Activated CD4-positive, alpha-beta T cell treated with anti-CD3 and anti-CD28 coated beads, Interleukin-2, amount 10 ng/mL, durations not matched to agents 7 days and 5 days (primary cell): ENCODE data around the gene MS4A18. TPM values are rescaled to one million over a fixed set of nuclear protein-coding genes. Genes with fewer than 3 reads are reported as not detected.
"Not testable (repeated sequence)": the region's sequence is repeated elsewhere in the genome, so short reads cannot be mapped to it uniquely, and the experiment has no call there.

Experiments
- CTCF ChIA-PET: fragments of 350-600 bp; sonication (Branson Sonifier 250); formaldehyde crosslinking; loops from one replicate; lab custom pipeline; 2021; ENCODE audit warnings: antibody characterized with exemption; lab: Charles Lee
- POLR2A ChIA-PET: fragments of 350-600 bp; sonication (Branson Sonifier 250); formaldehyde crosslinking; loops from one replicate; lab custom pipeline; 2021; ENCODE audit warnings: antibody characterized with exemption; lab: Charles Lee
- DNase-seq: peaks from one replicate; pipeline ENCODE4 v3.0.0-alpha.2; 2020
- H3K27ac Mint-ChIP-seq: one replicate; pipeline ENCODE4 v1.8.0; 2021; ENCODE audit warnings: mild to moderate bottlenecking, moderate library complexity, mixed read lengths
- H3K27me3 Mint-ChIP-seq: one replicate; pipeline ENCODE4 v1.8.0; 2021; ENCODE audit warnings: mixed read lengths
- H3K36me3 Mint-ChIP-seq: one replicate; pipeline ENCODE4 v1.8.0; 2021; ENCODE audit warnings: low read depth, mixed read lengths
- H3K4me1 Mint-ChIP-seq: one replicate; pipeline ENCODE4 v1.8.0; 2021; ENCODE audit warnings: mixed read lengths
- H3K4me3 Mint-ChIP-seq: one replicate; pipeline ENCODE4 v1.8.0; 2021; ENCODE audit warnings: mild to moderate bottlenecking, moderate library complexity, mixed read lengths
- H3K9me3 Mint-ChIP-seq: one replicate; pipeline ENCODE4 v1.8.0; 2021; ENCODE audit warnings: mixed read lengths
- total RNA-seq, 2 experiments: library from RNA; stranded (reverse); gene quantifications; one replicate each; pipeline ENCODE4 v1.2.3, GENCODE V29; 2021

The MS4A18 gene
- total RNA-seq: not detected

DNA sequence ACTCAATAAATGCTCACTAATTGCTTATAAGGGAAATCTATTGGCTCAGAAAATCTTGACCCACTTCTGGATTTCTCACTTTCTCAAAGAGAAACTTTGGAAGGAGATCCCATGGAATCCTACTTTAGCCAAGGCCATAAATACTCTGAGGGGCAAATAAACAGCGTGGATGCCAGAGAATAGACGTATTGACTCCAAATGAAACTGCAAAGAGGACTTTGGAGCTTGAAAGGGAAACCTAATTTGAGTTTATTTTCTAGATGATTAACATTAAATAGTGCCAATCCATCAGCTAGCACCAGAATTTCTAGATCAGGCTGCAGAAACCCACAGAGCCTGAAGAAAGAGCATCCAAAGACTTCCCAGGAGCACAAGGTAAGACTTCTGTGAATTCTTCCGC is at the start of gene MS4A18:
TSS of gene MS4A18 (plus strand) at position 301 of the 400 bp plus-strand sequence.
- no peaks in the 10 kb centered on the region for H3K4me1 Mint-ChIP-seq
- POLR2A ChIA-PET: no interaction called here
- DNase-seq: no peak
- CTCF ChIA-PET: no interaction called here
- H3K9me3 Mint-ChIP-seq: no peaks in the 10 kb centered on the region
- H3K27ac Mint-ChIP-seq: no peak within 1 kb of the TSS
- H3K27me3 Mint-ChIP-seq: peaks cover 9% of the 10 kb centered on the region
- H3K36me3 Mint-ChIP-seq: no peaks in the 10 kb centered on the region
- no peak within 1 kb of the TSS for H3K4me3 Mint-ChIP-seq

DNA sequence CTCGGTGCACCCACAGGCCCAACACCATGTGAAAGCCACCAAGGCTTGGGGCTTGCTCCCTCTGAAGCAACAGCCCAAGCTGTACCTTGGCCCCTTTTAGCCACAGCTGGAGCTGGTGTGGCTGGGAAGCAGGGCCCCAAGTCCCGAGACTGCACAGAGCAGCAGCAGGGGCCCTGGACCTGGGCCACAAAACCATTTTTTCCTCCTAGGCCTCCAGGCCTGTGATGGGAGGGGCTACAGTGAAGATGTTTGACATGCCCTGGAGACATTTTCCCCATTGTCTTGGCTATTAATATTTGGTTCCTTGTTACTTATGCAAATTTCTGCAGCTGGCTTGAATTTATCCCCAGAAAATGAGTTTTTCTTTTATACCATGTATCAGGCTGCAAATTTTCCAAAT is 46.3 kb upstream of the MS4A18 start:
- H3K4me1 Mint-ChIP-seq, H3K27ac Mint-ChIP-seq, DNase-seq, POLR2A ChIA-PET, CTCF ChIA-PET, H3K4me3 Mint-ChIP-seq, H3K36me3 Mint-ChIP-seq, H3K27me3 Mint-ChIP-seq: not testable (repeated sequence)
- peaks cover 20% of the 10 kb centered on the region for H3K9me3 Mint-ChIP-seq

DNA sequence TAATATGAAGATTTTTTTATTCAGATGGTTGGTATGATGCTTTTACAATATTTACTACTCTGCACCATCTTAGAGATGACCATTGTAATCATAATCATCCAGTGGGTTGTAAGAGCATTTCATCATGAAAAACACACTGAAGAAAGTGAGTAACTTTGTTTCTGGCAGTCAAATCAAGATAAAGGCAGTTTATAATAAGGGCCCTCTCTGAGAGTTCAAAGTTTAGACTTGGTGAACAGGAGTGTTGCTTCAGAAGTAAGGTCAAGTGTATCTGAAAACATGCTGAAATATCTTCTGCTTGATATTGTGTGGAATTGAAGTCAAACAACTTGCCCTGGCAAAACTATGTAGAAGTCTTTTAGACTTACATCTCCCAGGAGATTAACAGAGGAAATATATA is 44.6 kb upstream of the MS4A18 start:
- peaks cover 2% of the 10 kb centered on the region for H3K36me3 Mint-ChIP-seq
- no peak overlapping the region for H3K4me3 Mint-ChIP-seq

DNA sequence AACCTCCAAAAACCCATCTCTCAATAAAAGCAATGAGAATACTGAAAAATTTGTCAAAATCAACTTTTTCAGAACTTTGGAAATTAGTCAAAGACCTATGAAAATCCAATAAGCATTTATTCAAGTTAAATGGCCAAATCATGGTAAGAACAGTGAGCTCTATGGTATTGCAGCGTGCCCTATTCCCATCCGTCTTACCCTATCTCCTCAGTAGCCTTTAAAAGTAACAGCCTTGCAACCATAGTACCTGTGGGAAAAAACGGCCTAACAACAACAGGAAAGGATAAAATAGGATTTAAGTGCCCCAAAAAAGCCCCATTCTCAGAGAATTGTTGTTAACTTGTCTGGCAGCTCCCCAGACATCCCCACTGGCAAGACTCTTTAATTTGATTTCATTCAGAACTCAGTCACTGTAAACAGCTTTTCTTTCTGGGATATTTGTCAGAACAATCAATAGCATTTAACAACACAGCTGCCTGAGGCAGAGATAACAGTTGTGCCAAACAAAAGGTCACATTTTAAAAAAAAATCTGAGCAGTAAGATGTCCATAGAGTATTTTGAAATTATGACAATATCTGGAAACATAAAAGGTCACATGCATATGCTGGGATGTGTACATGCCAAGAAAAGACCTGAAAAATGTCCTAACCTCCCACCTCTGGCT is 43.9 kb upstream of the MS4A18 start:
- Mint-ChIP-seq H3K27ac (no peak overlapping the region), H3K4me1 (no peaks in the 10 kb centered on the region), H3K4me3 (no peak overlapping the region), H3K27me3 (peaks cover 6% of the 10 kb centered on the region), H3K36me3 (peaks cover 2% of the 10 kb centered on the region), H3K9me3 (peaks cover 16% of the 10 kb centered on the region)
- ChIA-PET POLR2A (no interaction called here), CTCF (no interaction called here)
- DNase-seq: no peak

More for the DNA sequence above, 44.6 kb upstream of the MS4A18 start:
- Mint-ChIP-seq H3K27ac (no peak overlapping the region), H3K4me1 (no peaks in the 10 kb centered on the region), H3K27me3 (peaks cover 6% of the 10 kb centered on the region), H3K9me3 (peaks cover 16% of the 10 kb centered on the region)
- DNase-seq: no peak
- ChIA-PET CTCF (no interaction called here), POLR2A (no interaction called here)

DNA sequence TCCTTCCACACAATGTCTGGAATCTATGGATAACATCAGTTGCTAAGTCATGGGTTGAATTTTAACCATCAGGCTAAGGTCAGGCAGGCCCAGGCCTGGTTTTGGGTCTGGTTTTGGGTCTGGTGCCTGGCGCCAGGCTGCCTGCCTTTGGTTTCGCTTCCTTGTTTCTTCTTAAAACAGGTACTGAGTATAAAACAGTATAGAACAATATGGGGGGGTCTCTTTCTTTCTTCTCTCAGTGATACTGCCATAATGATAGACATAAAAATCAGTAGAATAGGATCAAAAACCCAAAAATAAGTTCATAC is 40.0 kb upstream of the MS4A18 start:
- H3K9me3 Mint-ChIP-seq, DNase-seq, H3K27me3 Mint-ChIP-seq, POLR2A ChIA-PET, H3K4me3 Mint-ChIP-seq, H3K4me1 Mint-ChIP-seq, CTCF ChIA-PET, H3K27ac Mint-ChIP-seq, H3K36me3 Mint-ChIP-seq: not testable (repeated sequence)

DNA sequence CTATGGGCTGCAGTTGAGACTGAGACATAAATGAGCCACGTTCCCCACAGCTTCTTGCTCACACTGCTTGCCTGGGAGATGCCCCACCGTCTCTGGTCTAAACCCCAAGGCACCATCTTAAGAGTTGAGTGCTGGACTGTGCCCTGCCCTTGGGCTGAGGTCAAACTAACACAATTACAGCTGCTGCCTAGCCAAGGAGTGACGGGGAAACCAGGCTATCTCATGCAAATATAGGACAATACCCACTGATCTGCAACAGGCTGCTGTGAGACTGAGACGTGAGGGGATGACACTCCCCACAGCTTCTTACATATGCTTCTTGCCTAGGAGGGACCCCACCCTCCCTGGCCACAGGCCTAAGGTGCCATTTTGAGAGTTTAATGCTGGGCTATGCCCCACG is 32.9 kb upstream of the MS4A18 start:
- H3K4me1 Mint-ChIP-seq: no peaks in the 10 kb centered on the region
- no peaks in the 10 kb centered on the region for H3K36me3 Mint-ChIP-seq
- ChIA-PET POLR2A (no interaction called here), CTCF (no interaction called here)
- H3K4me3 Mint-ChIP-seq: no peak overlapping the region
- DNase-seq: no peak
- H3K9me3 Mint-ChIP-seq: no peaks in the 10 kb centered on the region
- H3K27ac Mint-ChIP-seq: no peak overlapping the region
- H3K27me3 Mint-ChIP-seq: peaks cover 4% of the 10 kb centered on the region

DNA sequence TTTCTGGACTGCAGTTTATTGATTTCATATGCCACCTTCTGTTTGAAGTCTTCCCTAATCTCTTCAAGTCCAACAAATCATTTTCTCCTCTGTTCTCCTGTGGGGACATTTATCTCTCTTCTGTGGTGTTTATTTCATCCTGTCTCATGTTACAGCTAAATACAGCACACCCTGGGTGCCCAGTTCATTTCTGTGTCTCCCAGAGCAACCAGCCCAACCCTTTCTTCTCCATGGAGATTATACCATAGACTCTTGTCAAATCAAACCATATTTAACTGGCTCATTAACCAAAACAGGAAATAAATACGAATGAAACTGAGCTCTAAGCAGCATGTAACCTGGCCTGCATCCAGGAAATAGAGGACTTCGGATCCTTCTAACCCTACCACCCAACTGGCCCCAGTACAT is 25.2 kb upstream of the MS4A18 start, which contains the start of gene MS4A8:
TSS of gene MS4A8 (plus strand) at position 329 of the 408 bp plus-strand sequence. CDS start 1,249 bp downstream, outside the sequence.
- peaks cover 7% of the 10 kb centered on the region for H3K27me3 Mint-ChIP-seq
- no peaks in the 10 kb centered on the region for H3K4me1 Mint-ChIP-seq
- ChIA-PET POLR2A (no interaction called here), CTCF (no interaction called here)
- no peaks in the 10 kb centered on the region for H3K36me3 Mint-ChIP-seq
- DNase-seq: no peak
- H3K4me3 Mint-ChIP-seq: no peak within 1 kb of the TSS
- no peaks in the 10 kb centered on the region for H3K9me3 Mint-ChIP-seq
- no peak within 1 kb of the TSS for H3K27ac Mint-ChIP-seq

DNA sequence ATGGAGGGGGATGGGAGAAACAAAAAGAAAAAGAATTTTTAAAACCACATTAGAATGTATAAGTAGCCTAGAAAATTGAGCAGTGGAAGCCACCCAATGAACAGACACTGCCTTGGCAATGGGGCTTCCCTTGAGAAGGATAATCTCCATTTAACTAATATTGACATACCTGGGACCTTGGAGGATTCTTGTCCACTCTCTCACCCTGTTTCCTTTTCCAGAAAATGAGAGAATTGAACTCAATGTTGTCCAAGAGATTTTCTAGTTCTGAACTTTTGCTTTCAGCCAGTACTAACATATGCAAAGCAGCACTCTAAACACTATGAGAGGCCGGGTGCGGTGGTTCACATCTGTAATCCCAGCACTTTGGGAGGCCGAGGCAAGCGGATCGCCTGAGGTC is 24.6 kb upstream of the MS4A18 start:
- Mint-ChIP-seq H3K27ac (no peak overlapping the region), H3K4me3 (no peak overlapping the region), H3K36me3 (no peaks in the 10 kb centered on the region), H3K4me1 (no peaks in the 10 kb centered on the region), H3K9me3 (no peaks in the 10 kb centered on the region), H3K27me3 (peaks cover 9% of the 10 kb centered on the region)
- CTCF ChIA-PET: no interaction called here
- POLR2A ChIA-PET: no interaction called here
- no peak for DNase-seq

DNA sequence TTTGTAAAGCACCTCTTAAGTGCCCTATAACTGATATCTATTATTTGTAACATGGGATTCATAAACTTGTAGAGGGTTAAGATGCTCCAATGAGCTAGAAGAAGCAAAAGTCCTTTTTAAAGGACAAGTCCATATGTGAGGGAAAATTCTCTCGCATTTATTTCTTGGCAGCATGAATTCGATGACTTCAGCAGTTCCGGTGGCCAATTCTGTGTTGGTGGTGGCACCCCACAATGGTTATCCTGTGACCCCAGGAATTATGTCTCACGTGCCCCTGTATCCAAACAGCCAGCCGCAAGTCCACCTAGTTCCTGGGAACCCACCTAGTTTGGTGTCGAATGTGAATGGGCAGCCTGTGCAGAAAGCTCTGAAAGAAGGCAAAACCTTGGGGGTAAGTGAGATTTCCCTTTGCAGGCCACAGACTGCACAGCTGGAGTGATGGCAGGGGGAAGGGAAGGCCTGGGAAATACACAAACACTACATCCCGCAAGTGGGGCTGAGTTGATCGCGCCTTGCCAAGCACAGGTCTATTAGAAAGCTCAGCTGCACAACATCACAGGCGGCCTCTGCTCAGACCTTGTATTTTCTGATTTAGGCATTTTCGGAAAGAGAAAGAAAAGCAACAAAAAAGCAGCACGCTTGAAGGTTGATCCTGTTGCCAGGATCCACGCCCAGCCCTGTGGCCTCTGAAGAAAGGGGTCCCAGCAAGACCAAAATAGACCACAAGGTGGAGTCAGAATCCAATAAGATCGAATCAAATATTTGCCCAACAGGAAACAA is 23.6 kb upstream of the MS4A18 start:
- Mint-ChIP-seq H3K27ac (no peak overlapping the region), H3K4me1 (no peaks in the 10 kb centered on the region), H3K36me3 (no peaks in the 10 kb centered on the region), H3K27me3 (peaks cover 7% of the 10 kb centered on the region), H3K9me3 (no peaks in the 10 kb centered on the region), H3K4me3 (no peak overlapping the region)
- ChIA-PET POLR2A (no interaction called here), CTCF (no interaction called here)
- no peak for DNase-seq

DNA sequence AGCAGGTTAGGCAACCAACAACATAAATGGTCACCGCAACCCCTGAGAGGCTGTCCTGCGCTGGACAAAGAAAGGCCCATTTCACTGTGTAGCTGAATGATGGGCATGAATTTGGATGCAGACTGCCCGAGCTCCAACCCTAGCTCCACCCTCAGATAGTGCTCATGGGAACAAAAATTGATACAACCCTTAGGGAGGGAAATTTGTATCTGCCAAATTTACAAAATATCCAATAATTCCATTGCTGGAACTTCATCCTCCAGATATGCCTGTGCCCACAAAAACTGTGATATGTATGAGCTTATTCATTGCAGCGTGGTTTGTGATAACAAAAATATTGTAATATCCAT is 23.1 kb upstream of the MS4A18 start:
- Mint-ChIP-seq H3K4me3 (no peak overlapping the region), H3K27me3 (peaks cover 7% of the 10 kb centered on the region), H3K9me3 (no peaks in the 10 kb centered on the region), H3K27ac (no peak overlapping the region), H3K4me1 (no peaks in the 10 kb centered on the region), H3K36me3 (no peaks in the 10 kb centered on the region)
- DNase-seq: no peak
- ChIA-PET CTCF (no interaction called here), POLR2A (no interaction called here)

DNA sequence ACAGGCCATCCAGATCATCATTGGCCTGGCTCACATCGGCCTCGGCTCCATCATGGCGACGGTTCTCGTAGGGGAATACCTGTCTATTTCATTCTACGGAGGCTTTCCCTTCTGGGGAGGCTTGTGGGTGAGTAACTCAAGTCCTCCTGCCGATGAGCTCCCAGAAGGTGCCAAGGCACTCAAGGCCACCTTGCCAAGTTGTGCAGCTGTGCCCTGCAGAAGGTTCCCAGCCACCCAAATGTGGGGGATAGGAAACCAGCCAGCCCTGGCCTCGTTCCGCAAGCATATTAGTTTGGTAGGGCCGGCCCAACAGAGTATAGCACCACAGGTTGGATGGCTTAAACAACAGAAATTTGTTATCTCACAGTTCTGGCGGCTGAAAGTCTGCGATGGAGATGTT is 21.1 kb upstream of the MS4A18 start:
- H3K36me3 Mint-ChIP-seq: no peaks in the 10 kb centered on the region
- H3K9me3 Mint-ChIP-seq: no peaks in the 10 kb centered on the region
- H3K27me3 Mint-ChIP-seq: peaks cover 6% of the 10 kb centered on the region
- no peak overlapping the region for H3K4me3 Mint-ChIP-seq
- no peak for DNase-seq
- ChIA-PET CTCF (no interaction called here), POLR2A (no interaction called here)
- no peaks in the 10 kb centered on the region for H3K4me1 Mint-ChIP-seq
- H3K27ac Mint-ChIP-seq: no peak overlapping the region

DNA sequence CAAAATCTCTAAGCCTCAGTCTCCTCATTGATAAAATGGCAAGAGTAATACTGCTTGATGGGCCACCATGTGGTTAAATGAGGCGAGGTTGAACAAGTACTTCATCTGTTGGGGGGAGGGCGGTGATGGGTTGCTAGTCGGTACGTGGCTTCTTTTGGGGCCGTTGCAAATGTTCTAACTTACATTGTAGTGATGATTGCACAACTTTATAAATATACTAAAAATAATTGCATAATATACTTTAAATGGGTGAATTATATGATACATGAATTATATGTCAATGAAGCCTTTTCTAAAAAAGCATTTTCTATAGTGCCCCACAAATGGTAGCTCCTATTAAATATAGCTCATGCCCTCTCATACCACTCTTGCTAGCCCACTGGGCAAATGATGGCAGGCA is 18.6 kb upstream of the MS4A18 start:
- POLR2A ChIA-PET: no interaction called here
- no peak overlapping the region for H3K4me3 Mint-ChIP-seq
- no peak overlapping the region for H3K27ac Mint-ChIP-seq
- H3K9me3 Mint-ChIP-seq: no peaks in the 10 kb centered on the region
- CTCF ChIA-PET: no interaction called here
- DNase-seq: no peak
- peaks cover 8% of the 10 kb centered on the region for H3K27me3 Mint-ChIP-seq
- no peaks in the 10 kb centered on the region for H3K4me1 Mint-ChIP-seq
- no peaks in the 10 kb centered on the region for H3K36me3 Mint-ChIP-seq

DNA sequence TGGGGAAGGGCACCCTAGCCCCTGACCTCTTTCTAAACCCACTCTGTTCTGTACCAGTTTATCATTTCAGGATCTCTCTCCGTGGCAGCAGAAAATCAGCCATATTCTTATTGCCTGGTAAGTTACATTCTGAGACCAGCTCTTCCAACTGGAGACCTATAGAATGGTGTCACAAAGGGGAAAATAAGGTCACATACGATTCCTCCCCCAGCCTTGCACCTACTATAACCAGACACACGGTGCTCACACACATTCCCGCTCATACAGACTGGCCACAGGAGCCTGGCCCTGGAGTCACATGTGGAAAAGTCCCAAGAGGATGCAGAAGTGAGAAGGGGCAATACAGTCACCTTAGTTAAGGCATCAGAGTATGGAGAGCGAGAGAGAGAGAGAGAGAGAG is 17.6 kb upstream of the MS4A18 start:
- H3K9me3 Mint-ChIP-seq: no peaks in the 10 kb centered on the region
- no peaks in the 10 kb centered on the region for H3K4me1 Mint-ChIP-seq
- H3K4me3 Mint-ChIP-seq: no peak overlapping the region
- CTCF ChIA-PET: no interaction called here
- no peak for DNase-seq
- POLR2A ChIA-PET: no interaction called here
- H3K27ac Mint-ChIP-seq: no peak overlapping the region
- H3K36me3 Mint-ChIP-seq: no peaks in the 10 kb centered on the region
- H3K27me3 Mint-ChIP-seq: peaks cover 11% of the 10 kb centered on the region

DNA sequence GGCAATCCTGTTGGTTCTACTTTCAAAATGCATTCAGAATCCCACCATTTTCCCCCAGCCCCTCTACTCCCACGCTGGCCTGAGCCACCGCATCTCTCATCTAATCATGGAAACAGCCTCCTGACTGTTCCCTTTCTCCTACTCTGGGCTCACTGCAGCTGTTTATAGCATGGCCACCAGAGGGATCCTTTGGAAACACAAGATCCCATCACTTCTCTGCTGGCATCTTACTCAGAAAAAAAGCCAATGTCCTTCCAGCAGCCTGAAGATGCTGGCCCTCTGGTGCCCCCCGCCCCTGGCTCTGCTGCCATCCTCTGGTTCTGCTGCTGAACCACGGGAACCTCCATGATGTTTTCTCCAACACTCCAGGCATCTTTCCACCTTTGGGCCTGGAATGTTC is 14.0 kb upstream of the MS4A18 start:
- DNase-seq: no peak
- H3K27me3 Mint-ChIP-seq: peaks cover 9% of the 10 kb centered on the region
- POLR2A ChIA-PET: no interaction called here
- H3K4me1 Mint-ChIP-seq: no peaks in the 10 kb centered on the region
- no peak overlapping the region for H3K4me3 Mint-ChIP-seq
- no peaks in the 10 kb centered on the region for H3K9me3 Mint-ChIP-seq
- CTCF ChIA-PET: no interaction called here
- no peaks in the 10 kb centered on the region for H3K36me3 Mint-ChIP-seq
- H3K27ac Mint-ChIP-seq: no peak overlapping the region
